ENCODE data around the gene DNAJA1.

The DNAJA1 gene

DNA sequence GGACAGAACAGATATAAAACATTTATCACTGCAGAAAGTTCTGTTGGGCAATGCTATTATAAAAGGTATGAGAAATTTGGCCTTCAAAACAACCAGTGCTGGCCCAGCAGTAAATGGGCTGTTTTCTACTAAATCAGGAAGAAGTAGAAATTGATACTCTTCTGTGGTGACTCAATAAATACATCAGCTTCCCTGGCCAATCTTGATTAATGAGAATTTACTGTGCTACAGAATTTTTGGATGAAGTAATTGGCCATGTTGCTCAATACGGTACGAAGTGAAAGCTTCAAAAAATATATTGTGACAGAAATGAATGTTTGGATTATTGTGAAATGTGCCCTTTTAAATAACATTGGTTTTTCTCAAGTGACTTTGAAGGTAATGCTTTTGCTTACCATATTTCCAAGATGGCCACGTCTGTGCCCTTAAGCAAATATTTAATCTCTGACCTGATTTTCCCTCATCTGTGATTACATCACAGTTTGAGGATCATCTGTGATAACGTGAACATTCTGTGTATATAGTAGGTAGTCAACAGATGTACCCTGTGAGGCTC lies 4.2 kb downstream of the DNAJA1 start:
- H3K79me2 ChIP-seq (ENCODE audit: insufficient read depth, low read length), result peaks cover 98% of the 10 kb centered on the region
- H3K4me1 ChIP-seq (ENCODE audit: insufficient read depth, low read length, poor library complexity, severe bottlenecking), result peaks cover 58% of the 10 kb centered on the region
- peaks cover 70% of the 10 kb centered on the region for H3K36me3 ChIP-seq (ENCODE audit: insufficient read depth, low read length)
- no peaks in the 10 kb centered on the region for H3F3A ChIP-seq (ENCODE audit: low read depth)
- H2AFZ ChIP-seq (ENCODE audit: low read length), result no peak overlapping the region
- peak overlapping the region; percentile 11 for H3K9ac ChIP-seq (ENCODE audit: low read depth, low read length, poor library complexity, severe bottlenecking)
- peak overlapping the region; percentile 94 for H3K4me3 ChIP-seq (ENCODE audit: low read length, poor library complexity, severe bottlenecking)
- H4K20me1 ChIP-seq (ENCODE audit: insufficient read depth, low read length, poor library complexity, severe bottlenecking), result peaks cover 90% of the 10 kb centered on the region
- H3K27me3 ChIP-seq (ENCODE audit: insufficient read depth, low read length, poor library complexity, severe bottlenecking), result peaks cover 4% of the 10 kb centered on the region
- no peaks in the 10 kb centered on the region for H3K9me2 ChIP-seq (replicated peaks; ENCODE audit: low read depth, low read length)
- no peaks in the 10 kb centered on the region for H3K9me3 ChIP-seq (ENCODE audit: insufficient read depth, low read depth, low read length)
- TF ChIP-seq EZH2phosphoT487 (IDR thresholded peaks at IDR 0.05; ENCODE audit: borderline replicate concordance), result no peak
- no peak for TF ChIP-seq CTCF (conservative IDR thresholded peaks at IDR 0.05; ENCODE audit: low read length)
- peak overlapping the region; percentile 89 for H3K4me2 ChIP-seq (ENCODE audit: low read depth, low read length, poor library complexity, severe bottlenecking)

DNA sequence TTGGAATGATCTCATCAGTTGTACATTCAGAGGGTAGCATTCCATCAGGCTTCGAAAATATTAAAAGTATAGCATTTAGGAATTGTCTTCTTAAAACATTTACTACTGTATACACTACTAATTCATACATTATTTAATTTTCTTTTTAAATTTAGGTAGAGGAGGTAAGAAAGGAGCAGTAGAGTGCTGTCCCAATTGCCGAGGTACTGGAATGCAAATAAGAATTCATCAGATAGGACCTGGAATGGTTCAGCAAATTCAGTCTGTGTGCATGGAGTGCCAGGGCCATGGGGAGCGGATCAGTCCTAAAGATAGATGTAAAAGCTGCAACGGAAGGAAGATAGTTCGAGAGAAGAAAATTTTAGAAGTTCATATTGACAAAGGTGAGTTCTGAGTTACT lies 5.2 kb downstream of the DNAJA1 start:
- H3K79me2 ChIP-seq (ENCODE audit: insufficient read depth, low read length), result peaks cover 95% of the 10 kb centered on the region
- no peaks in the 10 kb centered on the region for H3K9me3 ChIP-seq (ENCODE audit: insufficient read depth, low read depth, low read length)
- H3K4me3 ChIP-seq (ENCODE audit: low read length, poor library complexity, severe bottlenecking), result peak overlapping the region; percentile 94
- H3K9ac ChIP-seq (ENCODE audit: low read depth, low read length, poor library complexity, severe bottlenecking), result no peak overlapping the region
- H3K4me1 ChIP-seq (ENCODE audit: insufficient read depth, low read length, poor library complexity, severe bottlenecking), result peaks cover 56% of the 10 kb centered on the region
- H3K27me3 ChIP-seq (ENCODE audit: insufficient read depth, low read length, poor library complexity, severe bottlenecking), result peaks cover 2% of the 10 kb centered on the region
- H4K20me1 ChIP-seq (ENCODE audit: insufficient read depth, low read length, poor library complexity, severe bottlenecking), result peaks cover 98% of the 10 kb centered on the region
- H3F3A ChIP-seq (ENCODE audit: low read depth), result no peaks in the 10 kb centered on the region
- no peak for TF ChIP-seq CTCF (conservative IDR thresholded peaks at IDR 0.05; ENCODE audit: low read length)
- no peak for TF ChIP-seq EZH2phosphoT487 (IDR thresholded peaks at IDR 0.05; ENCODE audit: borderline replicate concordance)
- peaks cover 80% of the 10 kb centered on the region for H3K36me3 ChIP-seq (ENCODE audit: insufficient read depth, low read length)
- H2AFZ ChIP-seq (ENCODE audit: low read length), result no peak overlapping the region
- H3K4me2 ChIP-seq (ENCODE audit: low read depth, low read length, poor library complexity, severe bottlenecking), result peak overlapping the region; percentile 89
- H3K9me2 ChIP-seq (replicated peaks; ENCODE audit: low read depth, low read length), result no peaks in the 10 kb centered on the region

GRCh38 chr9:33032292-33032691 lies 7.2 kb downstream of the DNAJA1 start:
- Histone ChIP-seq H3K79me2 (ENCODE audit: insufficient read depth, low read length) (peaks cover 85% of the 10 kb centered on the region), H3K27me3 (ENCODE audit: insufficient read depth, low read length, poor library complexity, severe bottlenecking) (no peaks in the 10 kb centered on the region), H3K4me1 (ENCODE audit: insufficient read depth, low read length, poor library complexity, severe bottlenecking) (peaks cover 43% of the 10 kb centered on the region), H3K9me2 (replicated peaks; ENCODE audit: low read depth, low read length) (no peaks in the 10 kb centered on the region), H3K4me3 (ENCODE audit: low read length, poor library complexity, severe bottlenecking) (peak overlapping the region; percentile 39), H3F3A (ENCODE audit: low read depth) (no peaks in the 10 kb centered on the region), H3K9ac (ENCODE audit: low read depth, low read length, poor library complexity, severe bottlenecking) (peak overlapping the region; percentile 18), H3K4me2 (ENCODE audit: low read depth, low read length, poor library complexity, severe bottlenecking) (peak overlapping the region; percentile 89), H2AFZ (ENCODE audit: low read length) (no peak overlapping the region), H3K36me3 (ENCODE audit: insufficient read depth, low read length) (peaks cover 95% of the 10 kb centered on the region), H3K9me3 (ENCODE audit: insufficient read depth, low read depth, low read length) (no peaks in the 10 kb centered on the region), H4K20me1 (ENCODE audit: insufficient read depth, low read length, poor library complexity, severe bottlenecking) (peaks cover 91% of the 10 kb centered on the region)
- TF ChIP-seq CTCF (conservative IDR thresholded peaks at IDR 0.05; ENCODE audit: low read length) (no peak), EZH2phosphoT487 (IDR thresholded peaks at IDR 0.05; ENCODE audit: borderline replicate concordance) (no peak)

Data from Loucy (cell line).